UCSD-AML1 (cell line): ENCODE data around the gene ZDHHC20.

ENCODE experiments used
- DNase-seq: peaks from one replicate; lab custom pipeline; 2025; ENCODE audit not compliant: unreplicated experiment; lab: John Stamatoyannopoulos, UW

The ZDHHC20 gene, protein sequence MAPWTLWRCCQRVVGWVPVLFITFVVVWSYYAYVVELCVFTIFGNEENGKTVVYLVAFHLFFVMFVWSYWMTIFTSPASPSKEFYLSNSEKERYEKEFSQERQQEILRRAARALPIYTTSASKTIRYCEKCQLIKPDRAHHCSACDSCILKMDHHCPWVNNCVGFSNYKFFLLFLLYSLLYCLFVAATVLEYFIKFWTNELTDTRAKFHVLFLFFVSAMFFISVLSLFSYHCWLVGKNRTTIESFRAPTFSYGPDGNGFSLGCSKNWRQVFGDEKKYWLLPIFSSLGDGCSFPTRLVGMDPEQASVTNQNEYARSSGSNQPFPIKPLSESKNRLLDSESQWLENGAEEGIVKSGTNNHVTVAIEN

DNA sequence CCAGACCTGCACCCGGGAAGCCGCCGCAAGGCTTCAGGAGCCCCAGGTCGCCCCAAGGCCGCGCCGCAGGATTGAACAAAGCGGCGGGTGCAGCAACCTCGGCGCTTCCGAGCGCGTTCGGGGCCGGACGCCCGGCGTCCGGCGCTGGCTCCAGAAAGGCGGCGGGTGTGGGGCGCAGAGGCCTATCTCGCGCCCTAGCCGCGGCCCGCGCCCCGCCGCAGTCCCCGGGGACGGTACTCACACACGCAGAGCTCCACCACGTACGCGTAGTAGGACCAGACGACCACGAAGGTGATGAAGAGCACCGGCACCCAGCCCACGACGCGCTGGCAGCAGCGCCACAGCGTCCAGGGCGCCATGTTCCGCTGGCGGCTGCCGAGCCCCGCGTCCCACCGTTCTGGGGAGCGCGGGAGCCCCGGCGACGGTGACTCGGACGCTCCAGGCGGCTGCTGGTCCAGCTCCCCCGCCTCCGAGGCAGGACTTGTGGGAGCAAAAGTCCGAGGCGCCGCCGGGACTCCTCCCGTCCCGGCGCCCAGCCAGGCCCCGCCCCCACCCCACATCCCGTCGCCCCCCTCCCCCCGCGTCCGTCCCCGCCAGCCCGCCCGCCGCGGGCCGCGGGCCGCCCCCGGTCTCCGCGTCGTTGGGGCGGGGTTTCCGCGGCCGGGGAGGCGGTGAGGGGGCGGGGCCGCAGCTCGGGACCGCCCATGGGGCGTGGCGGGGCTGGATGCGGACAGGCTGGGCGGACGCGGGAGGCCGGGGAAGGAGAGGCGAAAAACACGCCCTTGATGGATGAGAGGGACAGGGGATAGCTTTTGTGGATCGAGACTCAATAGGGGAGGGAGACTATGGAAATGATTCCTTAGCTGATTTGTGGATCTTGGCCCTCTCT is at the start of gene ZDHHC20:
TSS of gene ZDHHC20 (minus strand) at position 491 of the 889 bp plus-strand sequence. CDS start at position 359, 132 bp downstream.
- DNase-seq, result peak; percentile 92

DNA sequence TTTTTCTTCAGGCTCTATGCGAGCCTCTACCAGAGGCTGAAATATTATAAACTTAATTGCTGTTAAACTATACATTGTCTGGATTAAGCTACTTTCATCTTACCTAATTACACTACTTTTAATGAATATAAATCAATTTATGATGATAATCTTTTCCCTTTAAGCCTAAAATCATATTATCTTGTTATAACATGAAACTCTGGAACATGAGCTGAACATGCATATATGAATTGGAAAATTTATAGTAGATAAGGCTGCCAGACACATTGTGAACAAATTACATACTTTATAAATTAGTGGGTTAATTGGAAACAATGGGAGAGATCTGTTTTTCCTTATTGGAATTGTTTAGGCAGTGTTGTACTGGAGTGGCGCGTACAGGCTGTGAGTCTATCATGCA is 45.3 kb upstream of the ZDHHC20 start:
- no peak for DNase-seq

DNA sequence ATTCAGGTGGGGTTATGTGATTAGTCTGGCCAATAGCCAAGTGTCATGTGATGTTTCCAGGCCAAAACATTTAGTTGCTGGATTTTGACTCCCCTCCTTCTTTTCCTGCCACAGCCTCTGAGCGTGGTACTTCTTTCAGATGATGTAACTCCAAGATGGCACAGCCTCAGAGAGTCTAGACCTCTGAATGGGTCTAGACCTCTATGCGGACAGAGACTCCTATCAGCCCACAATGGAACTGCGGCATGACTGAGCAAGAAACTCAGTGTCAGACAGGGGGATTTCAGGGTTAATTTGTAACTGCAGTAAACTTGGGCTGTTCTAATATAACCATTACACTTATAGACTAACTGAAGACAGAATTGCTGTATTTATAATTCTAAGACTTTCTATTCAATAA is 42.6 kb upstream of the ZDHHC20 start:
- no peak for DNase-seq

DNA sequence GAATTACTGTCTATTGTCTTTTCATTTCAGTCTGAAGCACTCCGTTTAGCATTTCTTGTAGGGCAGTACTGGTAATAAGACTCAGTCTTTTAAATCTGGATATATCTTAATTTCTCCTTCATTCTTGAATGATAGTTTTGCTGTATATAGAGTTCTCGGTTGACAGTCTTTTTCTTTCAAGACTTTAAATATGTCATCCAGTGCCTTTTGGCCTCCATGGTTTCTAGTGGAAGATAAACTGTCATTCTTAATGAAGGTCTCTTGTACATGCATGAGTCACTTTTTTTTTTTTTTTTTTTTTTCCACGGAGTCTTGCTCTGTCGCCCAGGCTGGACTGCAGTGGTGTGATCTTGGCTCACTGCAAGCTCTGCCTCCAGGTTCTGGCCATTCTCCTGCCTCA is 27.2 kb upstream of the ZDHHC20 start:
- no peak for DNase-seq

DNA sequence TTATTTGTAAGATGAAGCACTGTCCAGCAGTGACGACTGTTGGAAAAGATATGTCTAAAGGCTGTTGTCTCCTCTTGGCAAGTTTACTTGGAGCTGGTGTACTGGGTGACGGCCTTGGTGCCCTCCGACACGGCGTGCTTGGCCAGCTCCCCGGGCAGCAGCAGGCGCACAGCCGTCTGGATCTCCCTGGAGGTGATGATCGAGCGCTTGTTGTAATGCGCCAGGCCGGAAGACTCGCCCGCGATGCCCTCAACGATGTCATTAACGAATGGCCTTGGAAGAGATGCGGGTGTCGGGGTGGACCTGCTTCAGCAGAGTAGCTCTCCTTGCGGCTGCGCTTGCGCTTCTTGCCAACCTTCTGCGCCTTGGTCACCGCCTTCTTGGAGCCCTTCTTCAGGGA is 24.6 kb upstream of the ZDHHC20 start:
- DNase-seq, result no peak

DNA sequence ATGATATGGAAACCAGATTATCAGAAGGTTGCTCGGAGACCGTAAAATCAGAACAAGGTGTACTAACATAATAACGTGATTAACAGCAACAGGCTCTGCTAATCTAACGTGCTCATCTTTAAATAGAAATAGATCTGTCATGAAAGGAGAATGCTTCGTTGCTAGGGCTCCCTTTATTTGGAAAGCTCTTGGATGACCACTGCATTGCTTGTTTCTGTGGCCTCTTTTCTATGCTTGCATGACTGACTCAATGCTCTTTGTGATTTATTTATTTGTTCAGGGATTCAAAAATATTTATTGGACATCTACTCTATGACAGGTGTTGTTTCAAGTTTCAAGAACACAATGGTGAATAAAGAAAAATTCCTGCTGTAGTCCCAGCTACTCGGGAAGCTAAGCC is 22.3 kb upstream of the ZDHHC20 start:
- DNase-seq, result no peak

DNA sequence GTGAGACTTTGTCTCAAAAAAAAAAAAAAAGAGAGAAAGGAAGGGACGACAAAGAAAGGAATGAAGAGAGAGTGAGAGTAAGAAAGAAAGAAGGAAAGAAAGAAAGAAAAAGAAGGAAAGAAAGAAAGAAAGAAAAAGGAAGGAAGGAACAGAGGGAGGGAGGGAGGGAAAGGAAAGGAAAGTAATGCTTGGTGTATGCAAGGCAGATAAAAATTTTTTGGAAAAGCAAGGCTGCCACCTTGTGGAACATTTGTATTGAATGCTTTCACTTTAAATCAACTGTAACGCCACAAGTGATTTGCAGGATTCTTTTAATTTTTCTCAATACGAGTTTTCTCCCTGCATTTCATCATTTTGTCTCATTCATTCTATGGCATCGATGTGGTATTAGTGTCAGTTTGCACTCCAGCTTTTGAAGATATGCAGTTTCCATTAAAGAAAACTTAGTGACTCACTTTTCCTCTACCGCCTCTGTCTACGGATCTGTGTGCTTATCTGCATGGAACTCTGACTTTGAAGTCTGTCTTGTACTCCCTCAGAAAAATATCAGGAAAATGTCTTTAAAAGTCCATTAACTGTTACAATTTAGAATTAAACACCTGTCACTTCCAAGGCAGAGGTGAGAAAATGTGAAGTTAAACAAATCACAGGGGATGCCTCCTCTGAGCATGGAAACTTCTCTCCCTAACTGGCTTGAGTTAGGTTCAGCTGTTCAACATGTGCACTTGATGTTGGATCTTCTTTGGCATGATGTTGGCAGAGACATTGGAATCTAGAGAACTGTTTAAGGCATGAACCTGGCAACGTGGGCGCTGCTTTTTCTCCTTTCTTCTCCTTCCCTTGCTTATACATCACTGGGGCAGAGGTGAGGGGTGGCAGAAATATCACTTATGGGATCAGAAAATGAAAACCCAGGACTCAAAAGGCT is 20.0 kb upstream of the ZDHHC20 start:
- no peak for DNase-seq

DNA sequence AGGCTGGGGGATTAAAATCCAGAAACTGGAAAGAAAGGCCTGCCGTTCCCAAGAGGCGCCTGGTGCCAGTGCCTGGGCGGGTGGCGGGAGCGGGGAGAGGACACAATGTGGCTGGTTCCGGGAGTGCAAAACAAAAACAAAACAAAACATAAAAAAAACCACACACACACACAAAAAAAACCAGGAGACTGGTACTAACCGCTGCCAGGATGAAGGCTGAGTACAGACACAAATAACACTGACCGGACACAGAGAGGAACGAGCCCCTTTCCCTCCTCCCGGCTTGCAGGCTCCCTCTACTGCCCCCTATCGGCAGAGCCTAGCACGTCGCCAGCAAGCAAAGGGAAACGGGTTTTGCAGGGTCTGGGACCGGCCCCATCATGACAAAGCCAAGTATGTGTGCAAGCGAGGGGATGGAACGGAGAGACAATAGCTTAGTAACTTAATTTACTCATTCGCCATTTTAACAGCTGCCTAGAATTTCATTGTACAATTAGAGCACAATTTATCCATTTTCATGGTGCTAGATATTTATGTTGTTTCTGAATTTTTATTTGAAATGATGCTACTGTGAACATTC is 17.9 kb upstream of the ZDHHC20 start:
- DNase-seq, result peak; percentile 81

DNA sequence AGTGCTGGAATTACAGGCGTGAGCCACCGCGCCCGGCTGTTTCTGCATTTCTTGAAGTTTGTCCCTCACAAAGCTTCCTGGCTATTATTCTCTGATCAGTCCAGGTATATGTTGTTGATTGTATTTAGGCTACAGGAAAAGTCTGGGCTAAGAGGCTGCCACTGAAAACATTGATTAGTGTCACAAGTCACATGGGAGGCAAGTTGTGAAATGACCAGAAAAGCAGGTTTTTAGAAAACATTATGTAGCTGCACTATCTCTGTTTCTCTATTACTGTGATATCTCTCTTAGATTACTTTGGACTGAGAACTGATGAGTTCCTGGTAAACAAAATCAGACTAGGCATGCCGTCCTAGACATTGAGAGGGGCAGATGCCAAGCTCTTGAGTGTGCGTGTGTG is 16.0 kb upstream of the ZDHHC20 start:
- DNase-seq, result no peak

DNA sequence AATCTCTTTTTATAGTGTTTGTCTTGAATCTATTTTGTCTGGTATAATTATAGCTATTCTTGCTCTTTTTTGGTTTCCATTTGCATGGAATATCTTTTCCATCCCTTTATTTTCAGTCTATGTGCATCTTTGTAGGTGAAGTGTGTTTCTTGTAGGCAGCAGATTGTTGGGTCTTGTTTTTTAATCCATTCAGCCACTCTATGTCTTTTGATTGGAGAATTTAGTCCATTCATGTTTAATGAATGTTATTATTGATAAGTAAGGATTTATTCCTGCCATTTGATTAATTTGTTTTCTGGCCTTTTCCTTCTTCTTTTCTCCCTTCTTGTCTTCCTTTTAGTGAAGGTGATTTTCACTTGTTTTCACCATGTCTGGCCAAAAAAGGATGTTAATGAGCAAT is 11.7 kb upstream of the ZDHHC20 start:
- DNase-seq, result no peak

DNA sequence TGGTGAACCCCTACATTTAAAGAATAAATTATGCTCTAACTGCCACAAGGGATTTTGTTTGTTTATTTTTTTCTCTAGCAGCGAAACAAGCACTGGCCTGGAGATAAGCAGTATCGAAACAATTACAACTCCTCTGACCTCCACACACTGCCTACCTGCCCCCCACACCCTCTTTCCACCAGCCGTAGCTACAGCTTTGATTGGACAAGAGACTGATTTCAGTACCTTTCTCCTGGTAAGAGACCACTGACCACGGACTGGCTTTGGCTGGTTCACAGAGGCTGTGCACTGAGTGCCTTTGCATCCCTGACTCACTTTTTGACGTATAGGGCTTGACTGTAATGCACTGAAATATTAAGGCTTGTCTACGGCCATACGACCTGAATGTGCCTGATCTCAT is 7.4 kb upstream of the ZDHHC20 start:
- DNase-seq, result no peak

DNA sequence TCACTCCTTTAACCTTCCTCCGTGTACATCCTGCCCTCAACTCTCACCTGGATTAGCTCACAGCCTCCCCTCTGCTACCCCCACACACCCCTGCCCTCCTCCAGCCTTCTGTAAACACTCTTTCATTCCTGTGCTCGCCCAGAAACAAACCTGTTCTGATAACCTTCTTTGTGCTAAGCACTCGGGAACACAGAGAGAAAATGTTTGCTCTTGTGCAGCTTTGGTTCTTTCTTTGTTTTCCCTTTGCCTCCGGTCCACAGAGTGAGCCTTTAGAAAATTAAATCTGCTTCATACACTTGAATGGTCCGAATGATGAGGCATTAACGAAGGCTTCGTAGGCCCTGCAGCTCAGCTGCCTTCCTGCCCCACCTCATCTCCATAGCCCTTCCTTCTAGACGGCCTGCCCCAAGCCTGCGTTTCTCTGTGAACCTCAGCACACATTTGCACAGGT is 6.6 kb upstream of the ZDHHC20 start:
- no peak for DNase-seq

DNA sequence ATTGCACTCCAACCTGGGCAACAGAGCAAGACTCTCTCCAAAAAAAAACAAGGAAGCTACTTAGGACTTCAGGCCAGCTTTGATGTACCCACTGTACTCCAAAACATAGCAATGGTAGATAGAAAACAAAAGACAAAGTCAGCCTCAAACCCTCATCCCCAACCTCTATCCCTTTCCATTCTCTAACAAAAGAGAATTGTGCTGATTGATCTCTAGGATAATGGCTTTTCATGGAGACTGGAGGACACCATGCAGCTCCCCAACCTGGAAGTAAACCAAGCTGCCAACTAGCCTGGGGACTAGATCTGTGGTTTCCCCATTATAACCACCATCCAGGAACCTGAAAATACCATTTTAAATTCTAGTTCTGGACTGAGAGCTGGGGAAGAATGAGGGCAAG is 4.3 kb upstream of the ZDHHC20 start:
- no peak for DNase-seq

DNA sequence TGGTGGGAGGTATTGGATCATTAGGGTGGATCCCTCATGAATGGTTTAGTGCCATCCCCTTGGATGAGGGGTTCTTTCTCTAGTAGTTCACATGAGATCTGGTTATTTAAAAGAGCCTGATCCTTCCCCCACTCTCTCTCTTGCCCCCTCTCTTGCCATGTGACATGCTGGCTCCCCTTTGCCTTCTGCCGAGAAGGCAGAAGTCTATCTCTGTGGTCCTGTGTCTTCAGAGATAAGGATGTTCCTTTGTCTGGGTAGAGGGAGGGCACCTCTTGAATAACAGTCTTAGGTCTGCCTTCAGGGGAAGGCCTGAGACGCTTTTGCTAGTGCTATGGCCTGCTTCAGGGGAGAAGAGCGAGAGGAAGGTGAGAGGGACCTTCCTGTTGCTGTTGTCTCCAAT is 2.0 kb upstream of the ZDHHC20 start:
- DNase-seq, result no peak

DNA sequence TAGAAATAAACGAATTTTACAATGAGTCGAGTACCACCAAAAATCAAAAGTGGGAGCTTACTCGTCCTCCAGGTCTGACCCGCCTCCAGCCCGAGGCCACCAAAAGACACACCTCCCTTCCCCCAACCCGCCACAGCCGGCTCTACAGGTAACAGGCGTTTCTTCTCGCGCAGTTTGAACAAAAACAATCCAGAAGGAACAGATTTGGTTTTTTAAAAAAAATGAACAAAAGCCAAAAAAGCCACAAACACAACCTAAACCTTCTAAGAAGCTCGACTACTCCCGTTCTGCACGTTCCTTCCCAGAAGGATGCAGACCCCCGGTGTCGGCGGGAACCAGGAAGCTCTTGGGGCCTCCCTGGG is 671 bp downstream of the ZDHHC20 start:
- DNase-seq, result peak; percentile 33

DNA sequence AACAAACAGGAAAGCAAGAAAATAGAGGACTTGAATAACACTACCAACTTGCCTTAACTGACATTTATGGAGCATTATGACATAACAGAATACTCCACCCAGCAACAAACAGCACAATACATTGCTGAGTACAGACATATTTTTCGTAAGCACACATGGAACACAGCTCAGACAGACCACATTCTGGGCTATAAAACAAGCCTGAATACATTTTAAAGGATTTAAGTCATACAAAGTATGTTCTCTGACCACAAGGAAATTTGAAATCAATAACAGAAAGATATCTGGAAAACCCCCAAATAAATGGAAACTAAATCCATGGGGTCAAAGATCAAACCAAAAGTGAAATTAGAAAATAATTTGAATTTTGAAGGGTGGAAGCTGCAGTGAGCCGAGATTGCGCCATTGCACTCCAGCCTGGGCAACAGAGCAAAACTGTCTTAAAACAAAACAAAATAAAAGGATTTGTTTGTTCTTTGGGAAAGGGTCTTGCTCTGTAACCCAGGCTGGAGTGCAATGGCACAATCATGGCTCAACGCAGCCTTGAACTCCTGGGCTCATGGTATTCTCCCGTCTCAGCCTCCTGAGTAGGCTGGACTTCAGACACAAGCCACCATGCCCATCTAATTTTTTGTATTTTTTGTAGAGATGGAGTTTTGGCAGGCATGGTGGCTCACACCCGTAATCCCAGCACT is 5.6 kb downstream of the ZDHHC20 start:
- DNase-seq, result no peak

DNA sequence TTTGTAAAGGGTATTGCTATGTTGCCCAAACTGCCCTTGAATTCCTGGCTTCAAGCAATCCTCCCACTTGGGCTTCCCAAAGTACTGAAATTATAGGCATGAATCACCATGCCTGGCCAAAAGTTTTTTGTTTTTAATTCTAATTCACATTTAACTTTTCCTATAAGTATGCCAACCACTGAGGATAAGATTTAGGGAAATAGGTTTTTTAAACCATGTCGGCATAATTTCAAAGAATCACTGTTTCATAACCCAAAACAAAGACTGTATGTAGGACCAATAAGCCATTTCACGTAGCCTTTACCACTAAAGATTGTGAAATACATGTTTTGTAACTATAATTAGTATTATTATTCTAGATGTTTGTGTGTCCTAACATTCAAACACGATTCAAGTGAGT is 8.2 kb downstream of the ZDHHC20 start:
- DNase-seq, result no peak

DNA sequence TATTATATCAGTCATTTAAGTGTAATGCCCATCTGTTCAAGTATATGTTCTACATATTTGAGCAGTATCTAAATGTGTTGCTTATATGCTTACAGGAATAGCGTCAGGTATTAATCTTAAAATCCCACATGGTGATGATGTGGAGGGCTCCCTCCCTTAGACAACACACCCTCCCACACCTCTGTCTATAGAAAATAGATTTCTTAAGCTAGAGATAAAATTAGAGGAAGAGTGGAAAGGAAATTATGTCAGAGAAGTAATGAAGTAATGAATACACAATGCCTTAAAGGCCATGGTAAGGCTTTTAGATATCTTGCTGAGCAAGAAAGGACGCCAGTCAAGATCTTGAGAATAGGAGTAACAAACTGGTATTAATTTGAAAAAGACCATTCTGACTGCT is 12.4 kb downstream of the ZDHHC20 start:
- DNase-seq, result no peak

DNA sequence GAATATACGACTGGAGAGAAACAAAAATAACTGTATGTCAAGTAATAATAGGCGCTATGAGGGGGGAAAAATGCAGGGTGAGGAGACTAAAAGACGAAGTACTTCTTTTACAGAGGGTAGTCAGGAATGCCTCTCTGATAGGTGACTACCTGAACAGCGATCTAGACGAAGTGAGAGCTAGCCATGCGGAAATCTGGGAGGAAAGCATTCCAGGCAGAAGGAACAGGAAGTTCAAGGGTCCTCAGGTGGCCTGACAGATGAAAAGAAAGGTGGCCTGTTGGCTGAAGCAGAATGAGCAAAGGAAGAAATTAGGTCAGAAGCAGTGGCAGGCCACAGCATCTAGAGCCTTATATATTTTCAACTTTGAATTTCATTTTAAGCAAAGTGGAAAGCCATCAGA is 13.3 kb downstream of the ZDHHC20 start:
- no peak for DNase-seq

DNA sequence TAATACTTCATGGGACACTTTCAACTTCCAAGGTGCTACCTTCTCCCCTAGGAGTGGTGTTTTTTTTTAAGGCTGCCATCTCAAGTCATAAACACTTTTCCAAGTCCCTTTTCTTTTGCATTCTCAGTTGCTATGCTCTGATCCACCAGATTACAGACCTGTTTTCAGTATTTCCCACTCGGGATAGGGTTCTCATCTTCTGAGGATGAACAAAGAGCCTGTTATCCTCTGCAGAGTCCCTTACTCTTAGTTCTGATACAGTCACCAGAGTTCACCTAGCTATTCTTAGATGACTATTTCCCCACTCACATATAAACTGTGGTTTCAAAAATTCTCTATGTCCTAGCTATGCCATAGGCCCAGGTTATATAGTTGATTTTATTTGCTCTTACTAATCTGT is 15.9 kb downstream of the ZDHHC20 start:
- DNase-seq, result no peak
